ENCODE measurements around the gene SEC24D.
"Not testable (repeated sequence)": the region's sequence is repeated elsewhere in the genome, so short reads cannot be mapped to it uniquely, and the experiment has no call there.

The SEC24D gene

DNA sequence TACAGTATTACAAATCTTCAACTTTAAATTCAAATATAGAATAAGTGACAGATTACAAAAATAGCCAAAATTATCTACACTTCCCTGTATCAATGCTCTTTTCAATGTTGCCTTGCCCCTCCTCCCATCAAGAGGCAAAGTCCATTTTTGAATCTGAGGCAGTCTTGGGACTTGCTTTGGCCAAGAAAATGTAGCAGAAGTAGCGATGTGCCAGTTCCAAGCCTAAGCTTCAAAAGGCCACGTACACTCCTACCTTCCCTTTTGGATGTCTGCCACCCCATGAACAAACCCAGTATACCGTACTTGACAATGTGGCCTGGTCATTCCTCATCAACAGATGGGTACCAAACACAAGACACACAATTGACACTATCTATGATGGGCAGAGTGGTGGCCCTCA is 24.1 kb downstream of the SEC24D start:
- in situ Hi-C loops (cut with HindIII; ENCODE audit: low sequenced_read_pairs) = no loop called here

DNA sequence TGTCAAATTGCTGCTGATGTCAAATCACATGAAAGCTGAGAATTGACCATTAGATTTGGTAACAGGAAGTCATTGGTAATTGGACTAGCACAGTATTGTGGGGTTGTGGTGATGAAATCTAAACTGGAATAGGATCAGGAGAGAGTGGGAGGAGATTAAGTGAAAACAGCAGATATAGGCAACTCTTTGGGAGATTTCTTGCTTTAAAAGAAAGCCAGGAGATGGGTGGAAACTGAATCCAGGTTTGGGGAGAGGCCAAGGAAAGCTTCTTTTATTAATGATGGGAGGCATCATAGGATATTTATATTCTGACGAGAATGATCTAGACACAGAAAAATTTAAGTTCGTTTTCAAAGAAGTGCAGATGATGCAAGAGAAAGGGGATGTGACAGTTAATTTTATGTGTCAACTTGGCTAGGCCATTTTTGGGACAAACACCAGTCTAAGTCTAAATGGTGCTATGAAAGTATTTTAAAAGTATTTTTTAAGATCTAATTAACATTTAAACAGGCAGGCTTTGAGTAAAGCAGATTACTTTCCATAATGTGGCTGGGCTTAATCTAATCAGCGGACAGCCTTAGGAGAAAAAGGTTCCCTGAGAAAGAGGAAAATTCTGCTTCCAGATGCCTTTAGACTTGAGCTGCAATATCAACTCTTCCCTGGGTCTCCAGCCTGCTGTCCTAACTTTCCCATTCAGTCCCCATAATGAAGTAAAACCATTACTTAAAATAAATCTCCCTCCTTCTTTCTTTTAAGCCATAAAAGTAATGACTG is 24.7 kb downstream of the SEC24D start:
- in situ Hi-C loops (cut with HindIII; ENCODE audit: low sequenced_read_pairs) = no loop called here

DNA sequence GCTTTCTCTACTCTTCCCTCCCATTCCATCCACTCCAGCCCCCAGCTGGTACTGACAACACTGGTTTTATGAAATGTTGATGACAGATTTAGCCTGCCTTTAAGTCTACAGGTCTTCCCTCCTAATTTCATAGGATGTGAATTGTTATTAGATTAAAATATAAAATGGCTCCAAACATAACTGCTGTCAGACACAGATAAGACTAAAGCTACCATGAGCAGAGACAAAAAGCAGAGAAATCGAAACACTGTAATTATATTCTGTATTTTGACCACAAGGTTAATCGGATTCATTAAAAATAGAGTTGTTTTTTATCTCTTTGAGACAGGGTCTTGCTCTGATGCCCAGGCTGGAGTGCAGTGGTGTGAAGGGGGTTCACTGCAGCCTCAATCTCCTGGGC is 28.3 kb downstream of the SEC24D start:
- in situ Hi-C loops (cut with HindIII; ENCODE audit: low sequenced_read_pairs) = no loop called here

DNA sequence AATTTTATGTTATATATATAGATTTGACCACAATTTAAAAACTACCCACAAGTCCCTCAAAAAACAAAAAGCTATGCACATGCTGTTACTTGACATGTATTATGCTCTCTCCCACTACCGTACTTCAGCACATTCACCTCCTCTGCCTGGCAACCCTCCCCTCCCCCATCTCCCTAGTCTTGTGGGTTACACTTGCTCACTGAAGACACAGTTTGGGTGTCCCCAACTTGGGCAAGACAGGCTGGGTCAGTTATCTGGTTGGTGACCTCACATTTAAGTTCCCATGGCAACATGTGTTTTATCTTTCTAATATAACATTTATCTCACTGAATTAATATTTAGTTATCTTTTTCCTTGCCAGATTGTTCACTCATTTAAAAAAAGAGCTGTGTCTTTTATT is 32.7 kb downstream of the SEC24D start:
- in situ Hi-C loops (cut with HindIII; ENCODE audit: low sequenced_read_pairs) = no loop called here

DNA sequence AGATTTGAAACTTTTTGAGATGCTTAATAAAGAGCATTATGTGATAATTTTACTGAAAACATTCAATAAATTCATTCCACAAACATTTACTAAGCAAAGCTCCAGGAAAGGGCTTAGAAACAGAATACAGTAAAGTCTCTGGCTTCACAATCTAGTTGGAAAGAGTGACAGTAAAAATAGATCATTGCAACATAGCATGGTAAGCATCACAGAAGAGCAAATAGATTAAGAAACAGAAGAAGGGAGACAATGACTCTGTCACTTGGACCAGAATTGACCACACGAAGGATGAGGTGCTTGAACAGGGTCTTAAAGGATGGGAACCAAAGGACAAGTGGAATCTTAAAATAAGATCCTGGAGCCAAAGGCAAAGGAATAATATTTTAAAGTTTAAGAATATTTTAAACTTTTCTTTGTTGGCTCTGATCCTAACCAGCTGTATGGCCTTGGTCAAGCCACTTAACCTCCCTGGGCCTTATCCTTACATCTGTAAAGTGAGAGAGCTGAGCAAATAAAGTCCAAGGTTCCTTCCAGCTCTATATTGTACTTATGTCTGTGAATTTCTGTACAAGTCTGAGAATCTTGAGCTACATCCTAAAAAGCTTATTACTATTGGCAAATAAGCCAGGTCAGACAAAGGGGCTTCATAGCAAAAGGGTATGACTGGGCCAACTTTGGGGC is 33.9 kb downstream of the SEC24D start:
- in situ Hi-C loops (cut with HindIII; ENCODE audit: low sequenced_read_pairs) = no loop called here

DNA sequence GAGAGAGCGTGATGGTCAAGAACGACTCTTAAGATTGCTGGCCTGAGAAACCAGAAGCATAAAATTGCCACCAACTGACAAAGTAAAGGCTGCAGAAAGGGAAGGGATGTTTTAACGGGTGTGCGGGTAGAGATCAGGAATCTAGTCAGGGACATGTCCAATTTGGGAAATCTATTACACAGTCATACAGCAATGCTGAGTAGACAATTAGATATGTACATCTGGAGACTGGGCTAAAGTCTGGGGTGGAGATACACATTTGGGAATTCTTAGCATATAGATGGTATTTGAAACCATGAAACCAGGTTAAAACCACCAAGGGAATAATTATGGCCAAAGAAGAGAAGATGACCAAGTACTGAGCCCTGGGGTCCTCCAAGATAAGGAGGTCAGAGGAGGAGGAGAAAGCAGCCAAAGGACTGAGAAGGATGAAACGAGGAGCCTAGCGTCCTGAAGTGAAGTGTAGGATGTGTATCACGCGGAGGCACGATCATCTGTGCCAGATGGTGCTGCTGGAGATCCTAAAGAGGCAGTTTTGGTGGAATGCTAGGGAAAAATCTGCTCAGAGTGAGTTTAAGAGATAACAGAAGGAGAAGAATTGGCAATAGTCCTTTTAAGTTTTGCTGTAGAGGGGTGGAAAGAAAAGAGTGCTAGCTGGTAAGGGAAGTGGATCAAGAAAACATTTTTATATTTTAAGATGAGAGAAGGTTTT is 36.5 kb downstream of the SEC24D start:
- in situ Hi-C loops (cut with HindIII; ENCODE audit: low sequenced_read_pairs) = no loop called here

DNA sequence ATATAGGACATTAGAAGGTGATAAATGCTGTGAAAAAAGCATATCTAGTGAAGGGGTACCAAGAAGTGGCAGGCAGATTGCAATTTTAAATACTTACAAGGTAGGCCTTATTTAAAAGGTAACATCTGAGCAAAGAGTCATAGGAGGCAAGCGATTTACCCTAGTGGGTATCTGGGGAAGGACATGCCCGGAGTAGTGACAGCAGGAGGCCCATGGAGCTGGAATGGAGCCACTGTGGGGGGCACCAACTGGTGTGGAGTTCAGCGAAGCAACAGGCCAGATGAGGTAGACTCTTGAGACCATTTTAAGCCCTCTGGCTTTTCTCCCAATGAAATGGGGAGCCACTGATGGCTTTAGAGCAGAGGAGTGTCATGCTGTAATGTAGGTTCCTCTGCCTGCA is 37.3 kb downstream of the SEC24D start:
- in situ Hi-C loops (cut with HindIII; ENCODE audit: low sequenced_read_pairs) = no loop called here

DNA sequence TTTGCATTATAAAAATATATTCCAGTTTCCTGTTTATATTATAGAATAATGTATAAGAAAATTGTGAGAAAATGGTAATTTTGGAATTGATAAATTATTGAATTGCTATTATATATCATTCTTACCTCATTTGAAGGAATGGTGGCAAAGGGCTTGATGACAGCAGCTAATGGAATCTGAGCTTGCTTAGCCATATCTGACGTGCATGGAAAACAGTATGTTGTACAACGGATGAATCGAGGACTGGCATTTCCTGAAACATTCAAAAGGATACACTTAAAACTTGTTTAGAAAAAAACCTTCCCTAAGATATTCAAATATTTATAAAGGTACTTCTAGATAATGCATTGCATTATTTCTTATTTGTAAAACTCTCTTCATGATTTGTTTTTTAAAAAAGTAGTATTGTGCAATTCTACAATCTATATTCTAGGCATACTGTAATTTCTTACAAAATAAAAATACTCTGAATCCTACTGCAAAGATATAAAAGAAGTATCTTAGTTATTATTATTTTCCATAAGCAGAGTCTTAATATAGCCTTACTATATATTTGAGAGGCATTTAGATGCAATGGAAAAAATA is 38.3 kb downstream of the SEC24D start:
- in situ Hi-C loops (cut with HindIII; ENCODE audit: low sequenced_read_pairs) = no loop called here

DNA sequence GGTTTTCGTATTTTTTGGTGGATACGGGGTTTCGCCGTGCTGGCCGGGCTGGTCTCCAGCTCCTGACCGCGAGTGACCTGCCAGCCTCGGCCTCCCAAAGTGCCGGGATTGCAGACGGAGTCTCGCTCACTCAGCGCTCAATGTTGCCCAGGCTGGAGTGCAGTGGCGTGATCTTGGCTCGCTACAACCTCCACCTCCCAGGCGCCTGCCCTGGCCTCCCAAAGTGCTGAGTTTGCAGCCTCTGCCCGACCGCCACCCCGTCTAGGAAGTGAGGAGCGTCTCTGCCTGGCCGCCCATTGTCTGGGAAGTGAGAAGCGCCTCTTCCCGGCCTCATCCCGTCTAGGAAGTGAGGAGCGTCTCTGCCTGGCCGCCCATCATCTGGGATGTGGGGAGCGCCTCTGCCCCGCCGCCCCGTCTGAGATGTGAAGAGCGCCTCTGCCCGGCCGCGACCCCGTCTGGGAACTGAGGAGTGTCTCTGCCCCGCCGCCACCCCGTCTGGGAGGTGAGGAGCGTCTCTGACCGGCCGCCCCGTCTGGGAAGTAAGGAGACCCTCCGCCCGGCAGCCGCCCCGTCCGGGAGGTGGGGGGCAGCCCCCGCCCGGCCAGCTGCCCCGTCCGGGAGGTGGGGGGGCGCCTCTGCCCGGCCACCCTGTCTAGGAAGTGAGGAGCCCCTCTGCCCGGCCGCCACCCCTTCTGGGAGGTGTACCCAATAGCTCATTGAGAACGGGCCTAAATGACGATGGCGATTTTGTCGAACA is 44.1 kb downstream of the SEC24D start:
- in situ Hi-C loops (cut with HindIII; ENCODE audit: low sequenced_read_pairs) = not testable (repeated sequence)

DNA sequence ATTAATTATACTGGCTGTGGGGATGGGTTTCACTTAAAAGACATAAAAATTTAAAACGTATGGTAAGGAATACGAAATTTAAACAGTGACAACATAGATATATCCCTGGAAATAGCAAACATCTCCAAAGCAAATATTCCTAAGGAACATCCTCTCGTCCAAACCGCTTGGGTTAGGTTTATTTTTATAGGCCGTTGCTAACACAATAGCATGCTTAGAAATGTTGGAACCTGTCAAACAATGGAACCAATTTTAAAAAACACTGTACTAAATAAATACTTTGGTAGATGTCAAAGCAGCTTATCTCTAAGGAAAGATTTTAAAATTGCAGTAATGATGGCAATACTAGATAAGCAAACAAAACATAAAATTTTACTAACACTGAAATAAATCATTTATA is 45.4 kb downstream of the SEC24D start:
- in situ Hi-C loops (cut with HindIII; ENCODE audit: low sequenced_read_pairs) = no loop called here

DNA sequence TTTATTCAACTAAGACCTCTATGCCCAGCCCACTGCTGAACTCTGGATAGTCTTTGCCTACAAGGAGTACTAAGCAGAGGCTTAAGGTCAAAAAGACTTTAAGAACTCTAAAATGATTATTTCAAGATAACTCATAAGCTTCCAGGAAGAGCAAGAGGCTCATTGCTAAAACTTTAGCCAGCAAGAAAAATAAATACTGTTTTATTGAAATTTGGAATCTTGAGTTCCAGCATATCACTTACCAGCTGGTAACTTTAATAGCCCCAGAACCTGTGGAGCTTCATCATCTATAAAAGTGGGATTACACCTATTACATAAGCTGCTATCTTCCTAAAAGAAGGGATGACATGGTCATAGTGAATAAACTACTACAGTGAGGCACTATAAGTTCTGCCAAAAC is 47.0 kb downstream of the SEC24D start:
- in situ Hi-C loops (cut with HindIII; ENCODE audit: low sequenced_read_pairs) = no loop called here

DNA sequence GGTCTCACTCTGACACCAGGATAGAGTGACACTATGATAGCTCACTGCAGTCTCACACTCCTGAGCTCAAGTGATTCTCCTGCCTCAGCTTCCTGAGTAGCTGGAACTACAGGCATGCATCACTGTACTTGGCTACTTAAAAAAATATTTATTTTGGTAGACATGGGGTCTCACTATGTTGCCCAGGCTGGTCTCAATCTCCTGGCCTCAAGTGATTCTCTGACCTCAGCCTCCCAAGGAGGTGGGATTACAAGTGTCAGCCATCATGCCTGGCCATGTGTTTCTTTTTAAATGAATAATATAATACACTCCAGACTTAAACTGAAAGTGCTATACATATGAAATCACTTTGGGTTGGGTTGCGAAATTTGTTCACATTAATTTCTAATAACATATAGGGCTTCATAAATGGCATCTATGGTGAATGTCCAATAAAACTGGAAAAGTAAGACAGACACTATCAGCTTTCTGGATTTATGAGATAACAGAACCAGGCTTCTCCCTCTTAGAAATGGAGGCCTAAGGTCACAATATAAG is 48.0 kb downstream of the SEC24D start:
- in situ Hi-C loops (cut with HindIII; ENCODE audit: low sequenced_read_pairs) = no loop called here

DNA sequence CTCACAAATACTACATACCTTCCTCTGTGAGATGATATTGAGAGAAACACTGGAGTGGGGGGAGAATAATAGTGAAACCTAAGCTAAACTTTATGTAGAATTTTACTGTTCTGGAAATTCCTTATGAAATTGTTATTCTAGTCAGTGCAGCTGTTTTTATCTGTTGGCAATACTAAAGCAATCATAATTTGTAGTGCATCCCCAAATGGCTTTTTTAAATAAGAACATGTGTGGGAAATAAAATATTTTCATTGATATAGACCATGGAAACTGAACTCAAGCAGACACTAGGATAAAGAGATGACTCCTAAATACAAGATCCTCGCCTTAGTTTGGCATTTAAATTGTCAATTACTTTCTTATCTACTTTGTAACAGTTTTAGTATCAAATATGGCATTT is 51.1 kb downstream of the SEC24D start:
- in situ Hi-C loops (cut with HindIII; ENCODE audit: low sequenced_read_pairs) = no loop called here

DNA sequence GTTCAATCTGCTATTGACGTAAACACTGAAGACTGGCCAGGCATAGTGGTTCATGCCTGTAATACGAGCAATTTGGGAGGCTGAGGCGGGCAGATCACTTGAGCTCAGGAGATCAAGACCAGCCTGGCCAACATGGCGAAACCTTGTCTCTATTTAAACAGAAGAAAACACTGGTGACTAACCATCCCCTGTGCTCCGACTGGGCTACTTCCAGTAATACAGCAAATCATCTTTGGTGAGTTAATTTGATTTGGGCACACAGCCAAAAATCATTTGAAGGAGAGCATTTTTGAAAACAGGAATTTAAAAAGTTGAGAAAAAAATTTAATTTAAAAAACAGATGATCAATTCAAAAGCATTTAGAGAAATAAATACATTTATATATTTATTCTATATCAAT is 52.0 kb downstream of the SEC24D start:
- in situ Hi-C loops (cut with HindIII; ENCODE audit: low sequenced_read_pairs) = no loop called here

DNA sequence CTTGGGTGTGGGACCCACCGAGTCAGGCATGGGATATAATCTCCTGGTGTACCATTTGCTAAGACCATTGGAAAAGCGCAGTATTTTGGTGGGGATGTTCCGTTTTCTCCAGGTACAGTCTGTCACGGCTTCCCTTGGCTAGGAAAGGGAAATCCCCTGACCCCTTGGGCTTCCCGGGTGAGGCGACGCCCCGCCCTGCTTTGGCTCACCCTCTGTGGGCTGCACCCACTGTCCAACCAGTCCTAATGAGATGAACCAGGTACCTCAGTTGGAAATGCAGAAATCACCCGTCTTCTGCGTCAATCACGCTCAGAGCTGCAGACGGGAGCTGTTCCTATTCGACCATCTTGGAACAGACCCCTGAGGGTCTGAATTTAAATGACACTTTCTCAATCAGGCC is 53.0 kb downstream of the SEC24D start:
- in situ Hi-C loops (cut with HindIII; ENCODE audit: low sequenced_read_pairs) = not testable (repeated sequence)

DNA sequence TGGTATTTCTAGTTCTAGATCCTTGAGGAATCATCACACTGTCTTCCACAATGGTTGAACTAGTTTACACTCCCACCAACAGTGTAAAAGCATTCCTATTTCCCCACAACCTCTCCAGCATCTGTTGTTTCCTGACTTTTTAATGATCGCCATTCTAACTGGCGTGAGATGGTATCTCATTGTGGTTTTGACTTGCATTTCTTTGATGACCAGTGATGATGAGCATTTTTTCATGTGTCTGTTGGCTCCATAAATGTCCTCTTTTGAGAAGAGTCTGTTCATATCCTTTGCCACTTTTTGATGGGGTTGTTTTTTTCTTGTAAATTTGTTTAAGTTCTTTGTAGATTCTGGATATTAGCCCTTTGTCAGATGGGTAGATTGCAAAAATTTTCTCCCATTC is 58.3 kb downstream of the SEC24D start:
- in situ Hi-C loops (cut with HindIII; ENCODE audit: low sequenced_read_pairs) = not testable (repeated sequence)

DNA sequence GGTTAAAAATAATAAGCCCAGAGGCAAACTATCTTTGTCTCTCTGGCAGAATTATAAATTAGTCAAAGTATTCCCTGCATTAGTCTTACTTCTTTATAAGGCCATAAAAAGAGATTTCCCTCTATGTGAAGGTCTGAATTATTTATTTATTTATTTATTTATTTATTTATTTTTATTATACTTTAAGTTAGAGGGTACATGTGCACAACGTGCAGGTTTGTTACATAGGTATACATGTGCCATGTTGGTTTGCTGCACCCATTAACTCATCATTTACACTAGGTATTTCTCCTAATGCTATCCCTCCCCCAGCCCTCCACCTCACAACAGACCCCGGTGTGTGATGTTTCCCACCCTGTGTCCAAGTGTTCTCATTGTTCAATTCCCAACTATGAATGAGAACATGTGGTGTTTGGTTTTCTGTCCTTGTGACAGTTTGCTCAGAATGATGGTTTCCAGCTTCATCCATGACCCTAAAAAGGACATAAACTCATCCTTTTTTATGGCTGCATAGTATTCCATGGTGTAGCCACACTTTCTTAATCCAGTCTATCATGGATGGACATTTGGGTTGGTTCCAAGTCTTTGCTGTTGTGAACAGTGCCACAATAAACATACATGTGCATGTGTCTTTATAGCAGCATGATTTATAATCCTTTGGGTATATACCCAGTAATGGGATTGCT is 58.8 kb downstream of the SEC24D start:
- in situ Hi-C loops (cut with HindIII; ENCODE audit: low sequenced_read_pairs) = not testable (repeated sequence)

DNA sequence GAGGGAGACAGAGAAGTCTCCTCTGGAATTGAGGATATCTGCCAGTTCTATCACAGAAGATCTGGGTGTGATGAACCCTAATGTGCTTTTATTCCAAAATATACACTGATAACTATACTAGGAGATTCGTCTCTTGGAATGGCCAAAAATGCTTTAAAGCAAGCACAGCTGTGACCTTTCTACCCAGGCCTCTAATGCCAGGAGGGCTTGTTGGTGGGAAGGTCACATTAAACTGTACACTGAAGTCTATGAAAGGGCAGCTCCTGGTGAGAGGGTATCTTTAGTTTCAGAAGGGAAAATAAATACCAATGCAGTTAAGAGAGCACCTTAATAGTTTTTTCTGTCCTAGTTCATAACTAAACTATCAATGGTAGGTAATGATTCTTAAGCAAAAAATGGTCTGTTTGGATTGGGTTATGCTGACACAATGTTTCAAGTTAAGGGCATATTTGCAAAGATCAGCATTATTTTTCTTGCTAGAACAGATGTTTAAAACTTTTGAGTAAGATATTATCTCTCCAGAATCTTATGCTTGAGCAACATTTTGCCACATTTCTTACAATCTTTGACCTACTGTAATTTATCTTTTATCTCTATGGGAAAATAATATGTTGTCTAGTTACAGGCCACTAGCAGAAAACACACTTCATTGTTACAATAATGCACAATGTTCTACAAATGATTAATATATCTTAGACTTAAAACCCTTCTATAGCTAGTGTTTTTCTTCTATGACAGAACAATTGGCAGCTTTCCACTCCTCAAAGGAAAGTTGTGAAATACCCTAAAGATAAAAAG is 59.6 kb downstream of the SEC24D start:
- in situ Hi-C loops (cut with HindIII; ENCODE audit: low sequenced_read_pairs) = no loop called here

DNA sequence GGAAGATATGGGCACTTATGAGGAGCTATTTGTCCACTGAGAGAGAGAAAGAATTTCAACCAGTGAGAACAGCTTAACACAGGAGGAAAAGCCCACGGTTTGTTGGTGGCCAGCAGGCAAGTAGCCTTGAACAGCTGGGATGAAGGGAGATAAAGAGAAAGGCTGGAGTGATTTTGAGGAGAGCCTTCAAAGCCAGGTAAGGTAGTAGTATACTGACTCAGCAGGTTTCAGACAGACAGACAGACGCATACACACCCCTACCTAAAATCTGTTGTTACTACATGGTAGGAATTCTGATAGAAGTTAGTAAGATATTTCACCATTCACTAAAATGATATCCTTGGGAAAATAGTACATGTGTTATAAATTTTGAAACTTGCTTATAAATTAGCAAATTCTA is 60.5 kb downstream of the SEC24D start:
- in situ Hi-C loops (cut with HindIII; ENCODE audit: low sequenced_read_pairs) = no loop called here

Data from endothelial cell of hepatic sinusoid (primary cell).